HepG2 (cell line): ENCODE data around the gene LIF. TPM values are rescaled to one million over a fixed set of nuclear protein-coding genes. Genes with fewer than 3 reads are reported as not detected.

ENCODE experiments used
- ATAC-seq: fragments of 200-7000 bp; cut with Tn5 transposase; 3 replicates; pipeline ENCODE4 v1.9.1; 2020; ENCODE audit warnings: mild to moderate bottlenecking, moderate library complexity
- BruUV-seq: library from RNA; stranded (reverse); fragments of 400-500 nt; replicated peaks from 2 replicates; lab custom pipeline; 2021; lab: Mats Ljungman, UMichigan
- CTCF ChIA-PET: fragments of 300-600 bp; formaldehyde crosslinking; extraction: SDS; loops from one replicate; lab custom pipeline; 2021; ENCODE audit warnings: low total read pairs, inconsistent platforms, low intra/inter-chr PET ratio; lab: Yijun Ruan, JAX
- POLR2A ChIA-PET: fragments of 350-600 bp; sonication (Branson Sonifier 250); formaldehyde crosslinking; loops from one replicate; lab custom pipeline; 2020; ENCODE audit warnings: antibody characterized with exemption, inconsistent platforms; lab: Yijun Ruan, JAX
- DNase-seq: peaks from one replicate; pipeline ENCODE4 v3.0.0-alpha.2; 2015; ENCODE audit warnings: low spot score
- FAIRE-seq: peaks from 3 replicates; lab custom pipeline; 2011; peaks lifted over from hg19 to GRCh38; lab: Jason Lieb, UNC
- H2AFZ ChIP-seq: one replicate; pipeline ENCODE4 v1.6.1; 2011; ENCODE audit warnings: low read length, inconsistent platforms
- H3K27ac ChIP-seq: fragments of 300-600 bp; 3 replicates; pipeline ENCODE4 v1.8.0; 2011; ENCODE audit warnings: mixed run types, mild to moderate bottlenecking, mixed read lengths, low read length, inconsistent platforms; ENCODE audit not compliant: insufficient read depth; ENCODE audit errors: extremely low read length
- H3K27me3 ChIP-seq, 2 experiments: fragments of 200-600 bp in 1 of 2; 2 replicates in 1 of 2; 3 replicates in 1 of 2; pipeline versions ENCODE4 v1.6.0 to v1.8.0; 2011; ENCODE audit warnings: low read length in 2 of 2, mild to moderate bottlenecking in 2 of 2, moderate library complexity in 2 of 2, inconsistent platforms in 1 of 2; ENCODE audit not compliant: insufficient read depth in 2 of 2, control insufficient read depth in 1 of 2
- H3K36me3 ChIP-seq, 2 experiments: fragments of 200-600 bp in 1 of 2; replicated peaks in 1 of 2; 2 replicates in 1 of 2; 3 replicates in 1 of 2; pipeline versions ENCODE4 v1.5.1 to v1.8.0; 2011; ENCODE audit warnings: low read length in 2 of 2, inconsistent platforms in 1 of 2; ENCODE audit not compliant: insufficient read depth in 2 of 2, control insufficient read depth in 1 of 2
- H3K4me1 ChIP-seq: 2 replicates; pipeline ENCODE4 v1.5.1; 2012; ENCODE audit warnings: low read length, inconsistent platforms; ENCODE audit not compliant: insufficient read depth
- H3K4me2 ChIP-seq: 2 replicates; pipeline ENCODE4 v1.6.0; 2011; ENCODE audit warnings: low read depth, low read length, inconsistent platforms
- H3K4me3 ChIP-seq, 3 experiments: fragments of 200-600 bp in 1 of 3; sonication (generic), shearing (Covaris generic) in 1 of 3; replicated peaks in 1 of 3; 2 replicates each; pipeline ENCODE4 v1.5.1; 2011 to 2016; ENCODE audit warnings: low read length in 3 of 3, inconsistent platforms in 2 of 3, low read depth in 2 of 3, mild to moderate bottlenecking in 2 of 3, control low read depth in 1 of 3, mixed read lengths in 1 of 3; ENCODE audit not compliant: insufficient read depth in 1 of 3
- H3K79me2 ChIP-seq: one replicate; pipeline ENCODE4 v1.6.1; 2011; ENCODE audit warnings: low read length, inconsistent platforms; ENCODE audit not compliant: insufficient read depth
- H3K9ac ChIP-seq: 2 replicates; pipeline ENCODE4 v1.6.0; 2011; ENCODE audit warnings: mild to moderate bottlenecking, low read depth, low read length, inconsistent platforms; ENCODE audit not compliant: insufficient read depth
- H3K9me3 ChIP-seq: 2 replicates; pipeline ENCODE4 v1.5.1; 2012; ENCODE audit warnings: mild to moderate bottlenecking, low read length
- H4K20me1 ChIP-seq: 2 replicates; pipeline ENCODE4 v1.6.0; 2011; ENCODE audit warnings: inconsistent platforms, mild to moderate bottlenecking, low read length, moderate library complexity; ENCODE audit not compliant: insufficient read depth
- BCL6 ChIP-seq: IDR thresholded peaks from 2 replicates; pipeline ENCODE4 v1.6.1; 2016; ENCODE audit warnings: missing genetic modification reagents, missing compliant biosample characterization
- HMGXB3 ChIP-seq: sonication (generic); formaldehyde crosslinking; IDR thresholded peaks from 2 replicates; pipeline ENCODE4 v1.4.0; 2020; ENCODE audit warnings: missing genetic modification reagents, borderline replicate concordance
- HOXA5 ChIP-seq: sonication (generic); formaldehyde crosslinking; IDR thresholded peaks from 2 replicates; pipeline ENCODE4 v1.4.0; 2020; ENCODE audit warnings: missing genetic modification reagents
- JUNB ChIP-seq: sonication (generic); formaldehyde crosslinking; IDR thresholded peaks from 2 replicates; pipeline ENCODE4 v1.8.0; 2022; ENCODE audit warnings: missing genetic modification reagents, mild to moderate bottlenecking, borderline replicate concordance
- KAT7 ChIP-seq: IDR thresholded peaks from 2 replicates; pipeline ENCODE4 v1.6.1; 2018; ENCODE audit warnings: borderline replicate concordance, missing compliant biosample characterization
- MAZ ChIP-seq, 2 experiments: sonication (generic) in 1 of 2; formaldehyde crosslinking in 1 of 2; IDR thresholded peaks; 2 replicates each; pipeline versions ENCODE4 v1.5.0 to v1.6.1; 2012 to 2020; ENCODE audit warnings: low read depth in 2 of 2, mild to moderate bottlenecking in 2 of 2, borderline replicate concordance in 1 of 2, improper control_type of control experiment in 1 of 2, low read length in 1 of 2, missing genetic modification reagents in 1 of 2, moderate library complexity in 1 of 2
- MXD4 ChIP-seq: IDR thresholded peaks from 2 replicates; pipeline ENCODE4 v1.6.1; 2016; ENCODE audit warnings: mild to moderate bottlenecking, missing biosample characterization, missing genetic modification reagents
- NFE2L1 ChIP-seq: sonication (generic); formaldehyde crosslinking; IDR thresholded peaks from 2 replicates; pipeline ENCODE4 v1.4.0; 2020; ENCODE audit warnings: missing genetic modification reagents, mild to moderate bottlenecking, borderline replicate concordance
- NFKBIZ ChIP-seq: IDR thresholded peaks from 2 replicates; pipeline ENCODE4 v1.6.1; 2018; ENCODE audit warnings: missing genetic modification reagents, missing compliant biosample characterization
- NR1H2 ChIP-seq: sonication (generic); formaldehyde crosslinking; IDR thresholded peaks from 2 replicates; pipeline ENCODE4 v1.8.1; 2022; ENCODE audit warnings: low read depth, missing genetic modification reagents, borderline replicate concordance
- PBX2 ChIP-seq: IDR thresholded peaks from 2 replicates; pipeline ENCODE4 v1.6.1; 2016; ENCODE audit warnings: control low read depth
- SETDB1 ChIP-seq: sonication (generic); formaldehyde crosslinking; IDR thresholded peaks from 2 replicates; pipeline ENCODE4 v1.5.1; 2020; ENCODE audit warnings: missing genetic modification reagents, mild to moderate bottlenecking, borderline replicate concordance
- TBL1XR1 ChIP-seq: fragments of 150-350 bp; IDR thresholded peaks from 2 replicates; pipeline ENCODE4 v1.6.1; 2014; ENCODE audit warnings: borderline replicate concordance, low read length; ENCODE audit not compliant: partially characterized antibody
- ZNF24 ChIP-seq: fragments of 450-650 bp; IDR thresholded peaks from 2 replicates; pipeline ENCODE4 v1.6.1; 2017; ENCODE audit warnings: antibody characterized with exemption, mild to moderate bottlenecking
- ZNF576 ChIP-seq: sonication (generic); formaldehyde crosslinking; IDR thresholded peaks from 2 replicates; pipeline ENCODE4 v1.4.0; 2020; ENCODE audit warnings: mild to moderate bottlenecking, missing genetic modification reagents
- ZNF674 ChIP-seq: sonication (generic); formaldehyde crosslinking; IDR thresholded peaks from 2 replicates; pipeline ENCODE4 v1.5.0; 2020; ENCODE audit warnings: low read depth, mild to moderate bottlenecking, missing genetic modification reagents
- ZNF678 ChIP-seq: sonication (generic); formaldehyde crosslinking; IDR thresholded peaks from 2 replicates; pipeline ENCODE4 v1.4.0; 2020; ENCODE audit warnings: mild to moderate bottlenecking, missing genetic modification reagents
- ZNF883 ChIP-seq: sonication (generic); formaldehyde crosslinking; IDR thresholded peaks from 2 replicates; pipeline ENCODE4 v1.5.1; 2020; ENCODE audit warnings: mild to moderate bottlenecking, missing genetic modification reagents; ENCODE audit errors: not compliant biosample characterization
- WGBS: methylation state at CpG from one replicate; pipeline ENCODE4 v1.1.6; 2017; ENCODE audit warnings: low lambda C conversion rate; 5-methylcytosine and 5-hydroxymethylcytosine counted together
- in situ Hi-C: cut with HindIII; loops from 2 replicates; pipeline ENCODE4 v1.10.0; 2017; ENCODE audit warnings: low pct_unique_long_range_greater_than_20kb; ENCODE audit not compliant: extremely low pct_ligation_motif_present
- intact Hi-C: fragments of 100-400 bp; cut with micrococcal nuclease; formaldehyde crosslinking; loops from one replicate; pipeline ENCODE4 v1.10.0; 2022; ENCODE audit not compliant: unreplicated experiment
- polyA plus RNA-seq, 8 experiments: library from polyadenylated mRNA; depleted of rRNA in 3 of 8; stranded (reverse) in 7 of 8; unstranded in 1 of 8; fragments of >200 nt; fragmentation: Illumina TruSeq in 4 of 8; extraction: Trizol in 4 of 8; gene quantifications; 2 replicates each; pipeline versions ENCODE4 v1.2.1 to v1.2.3, GENCODE V29; 2011 to 2016; ENCODE audit warnings: low read depth in 4 of 8, missing spikeins in 1 of 8, mixed read lengths in 1 of 8; ENCODE audit not compliant: insufficient read depth in 1 of 8
- total RNA-seq, 5 experiments: library from RNA; depleted of rRNA; stranded (reverse); fragments of >200 nt; fragmentation: Illumina TruSeq; extraction: Trizol; gene quantifications; 2 replicates each; pipeline ENCODE4 v1.2.3, GENCODE V29; 2016; ENCODE audit warnings: low read depth in 1 of 5

The LIF gene
- total and polyA plus RNA-seq, 2 of the 13 experiments (the other 11 are each of a cell fraction or from before 2014, with no cell fraction given): 3.6 to 8.5 TPM

- ChIA-PET POLR2A (no interaction called here), CTCF (interaction anchor here (2.8 to 4.0 kb wide), 2 partner anchors 23 to 177 kb away, joined by 20 to 23 read pairs; no protein-coding TSS in a partner anchor)
- BruUV-seq: no TSS peak
- intact Hi-C loops (loop anchor here (1.0 kb wide), 1 partner anchor 23 kb away; no protein-coding TSS in a partner anchor), in situ Hi-C loops (loop anchor here (5.0 kb wide), 1 partner anchor 101 kb away; the partner anchor contains the start of gene RNF215)
- no peak overlapping the region for H3K9ac ChIP-seq
- WGBS: no CpG with 5 or more reads among the region's 8 CpGs
- H3K36me3 ChIP-seq: no peaks in the 10 kb centered on the region
- no peaks in the 10 kb centered on the region for H4K20me1 ChIP-seq
- no peaks in the 10 kb centered on the region; a peak in 1 of 5 replicates for H3K27me3 ChIP-seq
- peaks cover 22% of the 10 kb centered on the region for H3K4me1 ChIP-seq
- no peak overlapping the region for H3K27ac ChIP-seq
- no peak overlapping the region for H2AFZ ChIP-seq
- no peak for ATAC-seq
- no peak for DNase-seq
- no peak overlapping the region for H3K4me3 ChIP-seq
- TF ChIP-seq ZNF678 (CRISPR knock-in tag) (no peak), MAZ (IDR thresholded peaks at IDR 0.05; ENCODE audit: borderline replicate concordance, low read depth, low read length) (no peak), MAZ (CRISPR knock-in tag; IDR thresholded peaks at IDR 0.05; ENCODE audit: low read depth) (no peak), HMGXB3 (CRISPR knock-in tag) (no peak), ZNF883 (CRISPR knock-in tag) (no peak), NR1H2 (CRISPR knock-in tag) (no peak), KAT7 (CRISPR knock-in tag) (no peak), ZNF674 (CRISPR knock-in tag) (no peak), JUNB (CRISPR knock-in tag) (no peak), PBX2 (CRISPR knock-in tag) (no peak), MXD4 (CRISPR knock-in tag) (no peak), TBL1XR1 (no peak), SETDB1 (CRISPR knock-in tag) (no peak), NFE2L1 (CRISPR knock-in tag) (no peak), BCL6 (CRISPR knock-in tag) (no peak), ZNF24 (no peak), HOXA5 (CRISPR knock-in tag) (no peak), NFKBIZ (CRISPR knock-in tag) (no peak), ZNF576 (CRISPR knock-in tag) (no peak)
- H3K79me2 ChIP-seq: no peaks in the 10 kb centered on the region
- no peak for FAIRE-seq
- H3K4me2 ChIP-seq: no peak overlapping the region
- no peaks in the 10 kb centered on the region for H3K9me3 ChIP-seq
Observed at GRCh38 chr22:30285846-30286200, 39.3 kb upstream of the LIF start.
